Astrocyte of the cerebellum (primary cell): Measurements from ENCODE around the gene TMEM147.
A peak's percentile ranks its signal among the peaks of the same experiment; 100 is the strongest.

Experiments
- DNase-seq: peaks from one replicate; pipeline ENCODE4 v3.0.0-alpha.2; 2011; ENCODE audit warnings: low read depth
- H3K4me3 ChIP-seq: 2 replicates; pipeline ENCODE4 v1.5.1; 2011; ENCODE audit warnings: mild to moderate bottlenecking, low read depth, low read length, moderate library complexity
- in situ Hi-C: cut with HindIII; loops from 2 replicates; pipeline ENCODE4 v1.10.0; 2017; ENCODE audit warnings: low sequenced_read_pairs
- TF ChIP-seq, protein P1 (sequence below): IDR thresholded peaks from 2 replicates; pipeline ENCODE4 v1.5.1; 2012; ENCODE audit warnings: low read length, low read depth, moderate library complexity, mild to moderate bottlenecking; ENCODE audit errors: missing control alignments

TMEM147 gene

DNA sequence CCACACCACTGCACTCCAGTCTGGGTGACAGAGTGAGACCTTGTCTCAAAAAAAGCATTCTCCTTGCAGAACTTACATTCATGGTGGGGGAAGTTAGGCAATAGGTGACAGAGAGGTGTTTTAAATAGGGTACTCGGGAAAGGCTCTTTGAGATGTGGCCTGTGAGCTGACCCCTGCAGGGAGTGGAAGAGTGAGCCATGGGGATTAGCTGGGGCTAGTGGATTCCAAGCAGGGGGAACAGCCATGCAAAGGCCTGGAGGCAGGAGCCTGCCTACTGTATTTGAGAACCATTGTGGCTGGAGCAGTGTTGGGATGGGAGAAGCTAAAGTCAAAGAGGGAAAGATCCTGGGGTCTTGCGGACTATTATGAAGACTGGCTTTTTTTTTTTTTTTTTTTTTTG lies 28.1 kb upstream of the TMEM147 start:
- H3K4me3 ChIP-seq = no peak overlapping the region
- no peak for DNase-seq
- in situ Hi-C loops = no loop called here
- TF ChIP-seq, protein P1, sequence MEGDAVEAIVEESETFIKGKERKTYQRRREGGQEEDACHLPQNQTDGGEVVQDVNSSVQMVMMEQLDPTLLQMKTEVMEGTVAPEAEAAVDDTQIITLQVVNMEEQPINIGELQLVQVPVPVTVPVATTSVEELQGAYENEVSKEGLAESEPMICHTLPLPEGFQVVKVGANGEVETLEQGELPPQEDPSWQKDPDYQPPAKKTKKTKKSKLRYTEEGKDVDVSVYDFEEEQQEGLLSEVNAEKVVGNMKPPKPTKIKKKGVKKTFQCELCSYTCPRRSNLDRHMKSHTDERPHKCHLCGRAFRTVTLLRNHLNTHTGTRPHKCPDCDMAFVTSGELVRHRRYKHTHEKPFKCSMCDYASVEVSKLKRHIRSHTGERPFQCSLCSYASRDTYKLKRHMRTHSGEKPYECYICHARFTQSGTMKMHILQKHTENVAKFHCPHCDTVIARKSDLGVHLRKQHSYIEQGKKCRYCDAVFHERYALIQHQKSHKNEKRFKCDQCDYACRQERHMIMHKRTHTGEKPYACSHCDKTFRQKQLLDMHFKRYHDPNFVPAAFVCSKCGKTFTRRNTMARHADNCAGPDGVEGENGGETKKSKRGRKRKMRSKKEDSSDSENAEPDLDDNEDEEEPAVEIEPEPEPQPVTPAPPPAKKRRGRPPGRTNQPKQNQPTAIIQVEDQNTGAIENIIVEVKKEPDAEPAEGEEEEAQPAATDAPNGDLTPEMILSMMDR = no peak

DNA sequence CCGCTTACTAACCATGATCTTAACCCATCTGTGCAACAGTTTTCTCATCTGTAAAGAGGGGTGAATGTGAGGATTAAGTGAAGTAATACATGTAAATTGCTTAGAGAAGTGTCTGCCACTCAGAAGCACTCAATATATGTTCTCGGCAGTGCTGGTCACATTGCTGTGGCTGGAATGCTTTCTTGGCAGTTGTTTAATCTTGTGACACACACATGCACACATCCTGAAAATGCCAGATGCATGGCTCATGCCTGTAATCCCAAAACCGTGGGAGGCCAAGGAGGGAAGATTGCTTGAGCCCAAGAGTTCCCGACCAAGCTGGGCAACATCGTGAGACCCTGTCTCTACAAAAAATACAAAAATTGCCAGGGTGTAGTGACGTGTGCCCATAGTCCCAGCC lies 27.1 kb upstream of the TMEM147 start:
- TF ChIP-seq, protein P1 = no peak
- in situ Hi-C loops = no loop called here
- DNase-seq = peak; percentile 73
- H3K4me3 ChIP-seq = no peak overlapping the region

DNA sequence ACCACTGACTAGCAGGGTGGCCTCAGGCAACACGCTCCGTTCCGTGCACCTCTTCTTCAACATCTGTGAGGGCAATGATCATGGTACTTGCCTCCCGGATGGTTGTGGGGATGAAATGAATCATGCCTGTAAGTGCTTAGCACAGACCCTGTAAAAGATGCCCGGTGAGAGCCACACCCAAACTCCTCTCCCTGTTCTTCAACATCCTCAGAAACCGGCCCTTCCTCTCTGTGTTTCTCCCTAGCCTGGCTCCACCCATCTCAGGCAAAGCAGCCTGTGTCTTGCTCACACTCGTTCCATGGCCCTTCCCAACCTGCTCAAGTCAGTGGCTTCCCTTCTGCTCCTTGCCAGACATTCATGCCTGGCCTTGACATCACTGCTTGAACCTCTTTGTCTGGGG lies 26.1 kb upstream of the TMEM147 start:
- no peak overlapping the region for H3K4me3 ChIP-seq
- in situ Hi-C loops = no loop called here
- no peak for DNase-seq
- TF ChIP-seq, protein P1 = no peak

DNA sequence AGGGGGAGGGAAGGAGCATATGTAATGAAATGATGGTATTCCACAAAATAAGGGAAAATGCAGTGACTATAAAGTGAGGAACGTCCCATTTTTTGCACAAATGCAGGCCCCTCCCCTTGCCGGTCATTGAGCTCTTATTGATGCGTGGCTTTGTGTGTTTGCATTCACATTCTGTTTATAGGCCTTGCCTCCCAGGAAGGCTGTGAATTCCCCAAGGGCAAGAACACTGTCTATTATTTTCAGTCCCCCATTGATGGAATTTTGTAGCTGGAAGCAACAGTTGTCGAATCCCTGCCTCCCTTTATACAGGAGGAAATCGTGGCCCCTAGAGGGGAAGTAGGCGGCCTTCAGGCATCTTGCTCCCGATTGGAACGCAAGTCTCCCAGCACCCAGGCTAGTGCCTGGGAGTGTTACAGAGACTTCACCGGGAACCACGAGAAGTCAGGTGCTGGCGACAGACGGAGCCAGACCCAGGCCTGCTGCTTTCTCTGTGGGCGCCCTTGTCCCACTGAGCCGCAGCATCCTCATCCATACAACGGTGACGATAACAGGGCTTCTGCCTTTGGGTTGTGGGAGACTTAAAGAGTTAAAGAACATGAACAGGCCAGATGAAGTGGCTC lies 24.2 kb upstream of the TMEM147 start:
- TF ChIP-seq, protein P1 = no peak
- in situ Hi-C loops = no loop called here
- no peak overlapping the region for H3K4me3 ChIP-seq

DNA sequence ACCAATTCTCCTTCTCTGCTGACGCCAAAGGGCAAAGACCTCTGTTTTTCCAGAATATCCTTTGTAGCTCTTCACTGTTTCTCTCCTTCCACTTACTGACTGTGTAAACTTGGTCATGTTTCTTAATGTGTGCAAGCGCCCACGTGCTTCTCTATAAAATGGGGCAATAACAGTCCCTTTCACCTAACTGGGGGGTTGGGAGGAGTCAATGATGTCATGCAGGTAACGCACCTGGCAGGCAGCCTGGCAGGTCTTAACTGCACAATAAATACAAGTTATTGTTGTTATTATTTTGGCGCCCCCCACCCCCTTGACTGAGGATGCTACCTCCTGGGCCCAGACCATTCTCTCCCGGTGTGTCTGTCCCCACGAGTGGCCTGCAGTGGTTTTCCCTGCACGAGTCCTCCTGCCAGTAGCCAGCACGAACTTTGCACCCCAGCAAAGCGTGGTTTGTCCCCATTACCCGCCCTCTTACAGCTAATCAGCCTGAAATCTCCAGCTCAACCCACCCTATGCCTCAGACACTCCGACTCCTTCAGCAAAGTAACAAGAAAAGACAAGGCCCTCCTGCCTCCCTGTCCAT lies 22.6 kb upstream of the TMEM147 start:
- TF ChIP-seq, protein P1 = no peak
- in situ Hi-C loops = no loop called here
- no peak overlapping the region for H3K4me3 ChIP-seq
- no peak for DNase-seq

More for the DNA sequence above, 24.2 kb upstream of the TMEM147 start:
- no peak for DNase-seq

DNA sequence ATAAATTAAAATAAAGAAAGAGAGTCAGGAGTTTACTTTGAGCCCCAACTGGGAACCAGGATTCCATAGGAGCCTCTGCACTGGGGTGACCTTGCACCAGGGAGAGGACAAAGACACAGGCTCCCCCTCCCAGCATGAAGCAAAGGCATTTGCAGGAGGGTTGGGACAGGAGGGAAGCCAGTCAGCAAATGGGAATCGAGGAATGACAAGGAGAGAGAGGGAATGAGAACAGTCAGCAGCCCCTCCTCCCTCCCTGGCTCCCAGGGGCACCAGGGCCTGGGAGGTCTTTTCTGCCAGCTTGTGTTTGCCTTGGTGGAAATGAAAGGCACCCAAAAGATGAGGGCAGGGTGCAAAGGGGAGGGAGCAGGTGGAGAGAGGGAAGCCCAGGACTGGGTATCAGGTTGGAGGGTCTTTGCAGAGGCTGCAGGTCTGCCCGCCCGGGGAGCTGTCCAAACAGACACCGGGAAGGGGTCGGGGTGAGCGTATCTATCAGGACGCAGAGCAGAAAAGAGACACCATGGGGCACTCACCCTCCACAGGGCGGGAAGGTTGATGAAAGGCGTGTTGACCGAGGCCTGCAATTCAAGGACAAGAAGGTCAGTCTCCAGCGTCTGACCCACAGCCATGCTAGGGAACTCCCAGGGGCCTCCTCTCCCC lies 21.1 kb upstream of the TMEM147 start:
- no peak for DNase-seq
- in situ Hi-C loops = no loop called here
- TF ChIP-seq, protein P1 = no peak
- H3K4me3 ChIP-seq = no peak overlapping the region
